Vagina (tissue), 2 donors: ENCODE measurements around the gene CCNQ. TPM values are rescaled to one million over a fixed set of nuclear protein-coding genes. Genes with fewer than 3 reads are reported as not detected.

ENCODE experiments used
- DNase-seq, 2 donors: peaks; one replicate each; pipeline ENCODE4 v3.0.0-alpha.2; 2017; ENCODE audit errors: extremely low spot score in 2 of 2
- H3K27ac ChIP-seq: fragments of 200-600 bp; sonication (generic); one replicate; pipeline ENCODE4 v1.5.1; 2019
- H3K27me3 ChIP-seq: fragments of 200-600 bp; sonication (generic); one replicate; pipeline ENCODE4 v1.5.1; 2019
- H3K36me3 ChIP-seq, 2 donors: fragments of 200-600 bp; sonication (generic); one replicate each; pipeline ENCODE4 v1.5.1; 2017 to 2019
- H3K4me1 ChIP-seq: fragments of 200-600 bp; sonication (generic); one replicate; pipeline ENCODE4 v1.5.1; 2019
- H3K4me3 ChIP-seq, 2 donors: fragments of 200-600 bp; sonication (generic); 1 replicate in 1 of 2; 2 replicates in 1 of 2; pipeline ENCODE4 v1.5.1; 2016 to 2019
- H3K9me3 ChIP-seq: fragments of 200-600 bp; sonication (generic); one replicate; pipeline ENCODE4 v1.5.1; 2019
- POLR2A ChIP-seq, 2 donors: fragments of 450-650 bp; IDR thresholded peaks; one replicate each; pipeline ENCODE4 v1.6.1; 2017; ENCODE audit warnings: antibody characterized with exemption in 2 of 2, mild to moderate bottlenecking in 2 of 2, moderate library complexity in 2 of 2
- POLR2AphosphoS5 ChIP-seq, 2 donors: sonication (generic); formaldehyde crosslinking; IDR thresholded peaks; one replicate each; pipeline ENCODE4 v1.9.0; 2017; ENCODE audit warnings: antibody characterized with exemption in 2 of 2, mild to moderate bottlenecking in 2 of 2, low read depth in 1 of 2; ENCODE audit not compliant: insufficient read depth in 1 of 2
- intact Hi-C: fragments of 100-400 bp; cut with DNase I; formaldehyde crosslinking; loops from one replicate; pipeline ENCODE4 v1.15.1; 2023
- total RNA-seq: library from RNA; depleted of rRNA; stranded (reverse); fragments of >200 nt; gene quantifications from one replicate; pipeline ENCODE4 v1.2.3, GENCODE V29; 2016
- TF ChIP-seq, protein P1 (sequence below), 3 experiments: fragments of 450-650 bp in 2 of 3; fragments of 200-600 bp in 1 of 3; sonication (generic) in 1 of 3; IDR thresholded peaks; one replicate each; pipeline ENCODE4 v1.5.1; 2017 to 2019; ENCODE audit warnings: antibody characterized with exemption in 3 of 3, mild to moderate bottlenecking in 2 of 3, moderate library complexity in 2 of 3

Gene CCNQ
- total RNA-seq, 1 donor from 2014 or later = 31.2 TPM

DNA sequence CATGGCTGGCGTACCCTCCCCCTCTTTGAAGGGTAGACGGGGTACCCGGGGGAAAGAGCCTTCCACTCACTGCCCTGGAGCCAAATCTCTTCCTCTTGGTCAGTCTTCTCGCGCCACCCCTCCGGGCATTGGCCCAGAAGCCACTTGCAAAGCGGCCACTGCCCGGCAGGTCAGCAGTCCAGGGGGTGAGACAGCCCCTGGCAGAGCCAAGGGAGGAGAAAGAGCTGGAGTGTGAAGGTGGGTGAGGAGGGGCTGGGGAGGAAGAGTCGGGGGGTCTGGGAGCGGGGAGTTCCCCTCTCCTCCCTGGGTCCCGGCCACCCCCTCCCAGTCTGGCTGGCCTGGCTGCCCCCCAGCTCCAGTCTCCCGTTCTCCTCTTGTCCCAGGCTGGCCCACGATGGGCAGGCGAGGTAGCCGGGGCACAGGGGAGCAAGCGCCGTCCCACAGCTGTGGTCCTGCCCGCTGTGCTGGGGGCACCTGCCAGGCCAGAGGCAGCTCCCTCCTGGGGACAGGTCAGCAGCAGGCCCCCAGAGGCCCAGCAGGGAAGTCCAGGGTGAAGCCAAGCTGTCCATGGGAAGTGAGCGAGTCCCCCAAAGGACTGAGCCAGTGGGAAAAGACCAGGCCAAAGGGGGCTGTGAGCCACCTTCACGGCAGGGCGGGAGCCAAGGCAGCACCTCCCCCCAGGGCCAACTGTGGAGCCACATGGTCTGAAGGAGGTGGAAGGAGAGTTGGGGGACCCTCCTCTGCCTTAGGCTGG lies 26.5 kb upstream of the CCNQ start:
- H3K4me1 ChIP-seq = no peaks in the 10 kb centered on the region
- H3K9me3 ChIP-seq = no peaks in the 10 kb centered on the region
- no peak for DNase-seq
- peaks cover 4% of the 10 kb centered on the region for H3K27me3 ChIP-seq
- TF ChIP-seq POLR2A (IDR thresholded peaks at IDR 0.05) (no peak), POLR2AphosphoS5 (IDR thresholded peaks at IDR 0.05; ENCODE audit: insufficient read depth in 1 of 2, low read depth in 1 of 2) (no peak)
- TF ChIP-seq, protein P1, sequence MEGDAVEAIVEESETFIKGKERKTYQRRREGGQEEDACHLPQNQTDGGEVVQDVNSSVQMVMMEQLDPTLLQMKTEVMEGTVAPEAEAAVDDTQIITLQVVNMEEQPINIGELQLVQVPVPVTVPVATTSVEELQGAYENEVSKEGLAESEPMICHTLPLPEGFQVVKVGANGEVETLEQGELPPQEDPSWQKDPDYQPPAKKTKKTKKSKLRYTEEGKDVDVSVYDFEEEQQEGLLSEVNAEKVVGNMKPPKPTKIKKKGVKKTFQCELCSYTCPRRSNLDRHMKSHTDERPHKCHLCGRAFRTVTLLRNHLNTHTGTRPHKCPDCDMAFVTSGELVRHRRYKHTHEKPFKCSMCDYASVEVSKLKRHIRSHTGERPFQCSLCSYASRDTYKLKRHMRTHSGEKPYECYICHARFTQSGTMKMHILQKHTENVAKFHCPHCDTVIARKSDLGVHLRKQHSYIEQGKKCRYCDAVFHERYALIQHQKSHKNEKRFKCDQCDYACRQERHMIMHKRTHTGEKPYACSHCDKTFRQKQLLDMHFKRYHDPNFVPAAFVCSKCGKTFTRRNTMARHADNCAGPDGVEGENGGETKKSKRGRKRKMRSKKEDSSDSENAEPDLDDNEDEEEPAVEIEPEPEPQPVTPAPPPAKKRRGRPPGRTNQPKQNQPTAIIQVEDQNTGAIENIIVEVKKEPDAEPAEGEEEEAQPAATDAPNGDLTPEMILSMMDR (IDR thresholded peaks at IDR 0.05) = no peak
- H3K36me3 ChIP-seq = no peaks in the 10 kb centered on the region
- H3K4me3 ChIP-seq = no peak overlapping the region
- intact Hi-C loops = no loop called here
- H3K27ac ChIP-seq = no peak overlapping the region

DNA sequence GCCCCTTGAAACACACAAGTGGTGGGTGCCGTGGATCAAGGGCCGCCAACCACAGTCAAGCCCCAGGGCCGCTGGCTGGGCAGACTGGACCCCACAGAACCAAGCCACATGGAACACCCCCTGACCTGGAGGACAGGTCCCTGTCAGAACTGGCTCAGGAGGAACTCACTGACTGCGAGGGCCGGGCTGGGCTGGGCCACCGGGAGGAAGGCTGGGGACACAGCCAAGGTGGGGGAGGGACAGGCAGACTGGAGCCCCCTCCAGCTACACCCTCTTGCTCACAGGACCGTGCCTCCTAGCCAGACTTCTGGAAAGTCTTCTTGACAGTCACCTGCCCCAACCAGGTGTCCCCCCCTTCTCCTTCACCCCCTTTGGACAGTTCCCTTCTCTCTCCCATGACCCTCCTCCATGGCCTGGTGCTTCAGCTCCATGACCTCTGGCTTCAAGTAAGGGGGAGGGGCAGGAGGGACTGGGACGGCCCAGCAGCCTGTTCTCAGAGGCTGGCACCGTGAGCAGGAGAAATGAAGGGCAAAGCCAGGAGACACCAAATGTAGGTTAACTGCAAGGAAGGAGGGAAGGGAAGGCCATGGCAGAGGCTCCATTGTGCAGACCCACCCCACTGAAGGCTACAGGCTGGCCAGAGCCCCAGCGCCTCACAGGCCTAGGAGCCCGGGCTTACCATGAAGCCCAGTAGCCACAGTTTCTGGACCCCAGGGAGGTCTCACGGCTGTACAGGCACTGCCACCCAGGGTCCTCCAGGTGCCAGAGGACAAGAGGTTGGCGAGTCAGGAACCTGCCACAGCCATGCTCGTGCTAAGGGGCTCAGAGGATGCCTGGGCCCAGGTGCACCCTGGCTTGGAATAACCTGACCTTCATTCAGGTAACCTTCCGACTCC lies 25.5 kb upstream of the CCNQ start:
- no peaks in the 10 kb centered on the region for H3K4me1 ChIP-seq
- no peak for DNase-seq
- no peak overlapping the region for H3K27ac ChIP-seq
- intact Hi-C loops = no loop called here
- TF ChIP-seq, protein P1 (IDR thresholded peaks at IDR 0.05) = no peak
- no peak for TF ChIP-seq POLR2A (IDR thresholded peaks at IDR 0.05)
- TF ChIP-seq POLR2AphosphoS5 (IDR thresholded peaks at IDR 0.05; ENCODE audit: insufficient read depth in 1 of 2, low read depth in 1 of 2) = no peak
- H3K9me3 ChIP-seq = no peaks in the 10 kb centered on the region
- no peak overlapping the region for H3K4me3 ChIP-seq
- no peaks in the 10 kb centered on the region for H3K36me3 ChIP-seq
- H3K27me3 ChIP-seq = peaks cover 4% of the 10 kb centered on the region

DNA sequence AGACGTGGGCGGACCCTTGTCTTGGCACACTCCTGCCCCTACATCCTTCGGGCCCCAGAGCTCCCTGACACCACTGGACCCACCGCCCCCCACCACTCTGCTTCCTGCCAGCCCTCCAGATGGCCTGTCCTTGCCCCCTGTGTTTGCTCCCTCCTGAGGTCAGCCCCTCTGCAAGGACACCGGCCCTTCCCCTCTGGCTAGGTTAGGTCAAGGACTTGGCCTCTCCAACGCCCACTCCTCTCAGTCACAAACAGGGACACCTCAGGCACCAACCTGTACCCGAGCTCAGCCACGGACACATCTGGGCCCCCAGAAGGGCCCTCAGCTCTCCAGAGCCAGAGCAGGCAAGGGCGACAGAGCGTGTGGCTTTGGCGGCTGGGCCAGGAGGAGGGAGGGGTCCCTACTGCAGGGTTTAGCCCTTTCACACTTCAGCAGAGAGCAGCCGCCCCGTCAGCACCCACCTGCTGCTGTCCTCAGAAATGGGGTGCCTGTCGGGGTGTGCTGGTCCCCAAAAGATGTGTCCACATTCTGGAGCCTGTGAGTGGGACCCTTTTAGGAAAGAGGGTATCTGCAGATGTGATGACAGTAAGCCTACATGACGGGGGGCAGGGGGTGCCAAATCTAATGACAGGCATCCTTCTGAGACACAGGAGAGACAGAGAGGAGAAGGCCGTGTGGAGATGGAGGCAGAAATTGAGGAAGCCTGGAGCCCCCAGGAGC lies 24.5 kb upstream of the CCNQ start:
- Histone ChIP-seq H3K27me3 (peaks cover 4% of the 10 kb centered on the region), H3K27ac (no peak overlapping the region), H3K4me1 (no peaks in the 10 kb centered on the region), H3K36me3 (no peaks in the 10 kb centered on the region), H3K4me3 (no peak overlapping the region), H3K9me3 (no peaks in the 10 kb centered on the region)
- intact Hi-C loops = no loop called here
- no peak for DNase-seq
- TF ChIP-seq, protein P1 (IDR thresholded peaks at IDR 0.05) = no peak
- TF ChIP-seq POLR2A (IDR thresholded peaks at IDR 0.05) (no peak), POLR2AphosphoS5 (IDR thresholded peaks at IDR 0.05; ENCODE audit: insufficient read depth in 1 of 2, low read depth in 1 of 2) (no peak)

DNA sequence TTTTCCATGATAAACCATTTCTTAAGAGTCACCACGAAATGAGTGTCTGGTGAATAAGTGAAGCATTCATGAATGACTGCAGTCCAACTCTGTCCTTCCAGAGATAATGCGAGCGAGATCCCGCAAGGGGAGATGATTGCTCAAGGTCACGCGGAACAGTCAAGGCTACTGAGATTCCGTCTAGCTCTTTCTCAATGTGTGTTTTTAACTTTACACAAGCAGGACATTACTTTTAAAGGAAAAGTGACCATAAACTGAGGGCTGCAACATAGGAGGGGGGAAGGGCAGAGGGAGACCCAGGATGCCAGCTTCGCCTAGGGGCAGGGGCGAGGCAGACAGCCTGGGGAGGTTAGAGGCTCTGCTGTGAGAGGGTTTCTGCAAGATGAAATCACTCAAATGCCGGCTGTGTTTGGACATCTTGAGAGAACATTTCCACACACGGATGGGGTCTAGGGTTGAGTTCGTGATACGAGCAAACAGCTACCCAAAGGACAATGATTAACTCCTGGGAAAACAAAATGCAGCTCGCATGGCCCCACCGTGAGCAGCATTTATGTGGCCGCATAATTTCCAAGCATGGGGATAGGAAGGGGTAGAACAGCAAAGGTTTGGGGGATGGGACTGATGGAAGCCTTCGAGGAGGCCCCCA lies 23.8 kb upstream of the CCNQ start:
- intact Hi-C loops = no loop called here
- Histone ChIP-seq H3K4me1 (no peaks in the 10 kb centered on the region), H3K36me3 (no peaks in the 10 kb centered on the region), H3K9me3 (no peaks in the 10 kb centered on the region), H3K27ac (no peak overlapping the region), H3K27me3 (peaks cover 4% of the 10 kb centered on the region), H3K4me3 (no peak overlapping the region)
- no peak for TF ChIP-seq POLR2A (IDR thresholded peaks at IDR 0.05)
- TF ChIP-seq, protein P1 (IDR thresholded peaks at IDR 0.05) = no peak
- no peak for TF ChIP-seq POLR2AphosphoS5 (IDR thresholded peaks at IDR 0.05; ENCODE audit: insufficient read depth in 1 of 2, low read depth in 1 of 2)
- DNase-seq = no peak
